ENCODE results near the gene NFIC.
"Not testable (repeated sequence)": the region's sequence is repeated elsewhere in the genome, so short reads cannot be mapped to it uniquely, and the experiment has no call there.

Gene NFIC

GRCh38 chr19:3398114-3398899 lies 31.9 kb downstream of the NFIC start:
- no peak for DNase-seq (ENCODE audit: low read depth in 2 of 2)

GRCh38 chr19:3398900-3399278 lies 32.5 kb downstream of the NFIC start:
- DNase-seq (ENCODE audit: low read depth in 2 of 2) = no peak

- not testable (repeated sequence) for DNase-seq (ENCODE audit: low read depth in 2 of 2)
Observed at GRCh38 chr19:3399311-3399710, 32.9 kb downstream of the NFIC start.

- DNase-seq (ENCODE audit: low read depth in 2 of 2) = no peak
Observed at GRCh38 chr19:3401004-3401768, 34.8 kb downstream of the NFIC start.

GRCh38 chr19:3402631-3403443 lies 36.5 kb downstream of the NFIC start:
- no peak for DNase-seq (ENCODE audit: low read depth in 2 of 2)

- no peak for DNase-seq (ENCODE audit: low read depth in 2 of 2)
Observed at GRCh38 chr19:3403489-3404323, 37.3 kb downstream of the NFIC start.

- DNase-seq (ENCODE audit: low read depth in 2 of 2) = no peak
Observed at GRCh38 chr19:3404324-3405260, 38.2 kb downstream of the NFIC start.

- no peak for DNase-seq (ENCODE audit: low read depth in 2 of 2)
Observed at GRCh38 chr19:3405261-3405653, 38.9 kb downstream of the NFIC start.

GRCh38 chr19:3406571-3407111 lies 40.3 kb downstream of the NFIC start:
- DNase-seq (ENCODE audit: low read depth in 2 of 2) = no peak

GRCh38 chr19:3407556-3408516 lies 41.5 kb downstream of the NFIC start:
- no peak for DNase-seq (ENCODE audit: low read depth in 2 of 2)

GRCh38 chr19:3408996-3409345 lies 42.6 kb downstream of the NFIC start:
- no peak for DNase-seq (ENCODE audit: low read depth in 2 of 2)

GRCh38 chr19:3409346-3410064 lies 43.1 kb downstream of the NFIC start:
- DNase-seq (ENCODE audit: low read depth in 2 of 2) = no peak

- no peak for DNase-seq (ENCODE audit: low read depth in 2 of 2)
Observed at GRCh38 chr19:3411636-3412035, 45.3 kb downstream of the NFIC start.

GRCh38 chr19:3412066-3412465 lies 45.7 kb downstream of the NFIC start:
- no peak for DNase-seq (ENCODE audit: low read depth in 2 of 2)

- DNase-seq (ENCODE audit: low read depth in 2 of 2) = no peak
Observed at GRCh38 chr19:3413796-3414327, 47.5 kb downstream of the NFIC start.

GRCh38 chr19:3415695-3416094 lies 49.3 kb downstream of the NFIC start:
- no peak for DNase-seq (ENCODE audit: low read depth in 2 of 2)

GRCh38 chr19:3420244-3420755 lies 53.9 kb downstream of the NFIC start:
- DNase-seq (ENCODE audit: low read depth in 2 of 2) = no peak
